ENCODE measurements around the gene SEM1.

- TF ChIP-seq CTCF (IDR thresholded peaks at IDR 0.05) (no peak), POLR2A (IDR thresholded peaks at IDR 0.05) (no peak)
These were observed 17.9 kb downstream of the SEM1 start for GRCh38 chr7:96691702-96692101.

Data from testis (tissue), 2 donors.